Measurements from ENCODE around the gene TRRAP. TPM values are rescaled to one million over a fixed set of nuclear protein-coding genes. Genes with fewer than 3 reads are reported as not detected.

Gene TRRAP
- total RNA-seq, 1 donor from 2014 or later = 30.9 TPM

- DNase-seq (ENCODE audit: low spot score) = no peak
Observed at GRCh38 chr7:98887038-98887437, 8.7 kb downstream of the TRRAP start.

- DNase-seq (ENCODE audit: low spot score) = no peak
Observed at GRCh38 chr7:98892609-98893008, 14.3 kb downstream of the TRRAP start.

DNA sequence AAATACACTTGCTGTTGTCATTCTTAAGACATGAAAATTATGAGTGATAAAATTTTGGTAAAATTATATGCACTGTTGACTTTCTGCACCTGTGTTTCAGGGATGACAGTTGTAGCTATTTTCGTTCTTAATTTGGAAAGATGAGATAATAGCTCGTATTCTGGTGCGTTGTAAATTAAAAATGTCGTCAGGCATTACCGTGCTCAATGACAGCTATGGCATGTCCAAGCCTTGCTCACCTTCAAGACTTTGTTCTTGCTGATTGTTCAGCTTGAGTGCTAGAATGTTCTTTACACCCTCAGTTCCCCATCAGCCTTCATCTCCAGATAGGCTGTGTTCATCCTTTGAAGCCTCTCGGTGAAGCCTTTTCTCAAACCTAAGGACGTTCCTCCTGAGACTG, 21.5 kb downstream of the TRRAP start:
- DNase-seq (ENCODE audit: low spot score) = no peak

- no peak for DNase-seq (ENCODE audit: low spot score)
Observed at GRCh38 chr7:98900815-98901214, 22.5 kb downstream of the TRRAP start.

- DNase-seq (ENCODE audit: low spot score) = no peak
Observed at GRCh38 chr7:98902523-98902922, 24.2 kb downstream of the TRRAP start.

- no peak for DNase-seq (ENCODE audit: low spot score)
Observed at GRCh38 chr7:98903246-98903645, 24.9 kb downstream of the TRRAP start.

- DNase-seq (ENCODE audit: low spot score) = no peak
Observed at GRCh38 chr7:98907570-98907969, 29.2 kb downstream of the TRRAP start.

GRCh38 chr7:98908585-98908984, 30.3 kb downstream of the TRRAP start:
- no peak for DNase-seq (ENCODE audit: low spot score)

DNA sequence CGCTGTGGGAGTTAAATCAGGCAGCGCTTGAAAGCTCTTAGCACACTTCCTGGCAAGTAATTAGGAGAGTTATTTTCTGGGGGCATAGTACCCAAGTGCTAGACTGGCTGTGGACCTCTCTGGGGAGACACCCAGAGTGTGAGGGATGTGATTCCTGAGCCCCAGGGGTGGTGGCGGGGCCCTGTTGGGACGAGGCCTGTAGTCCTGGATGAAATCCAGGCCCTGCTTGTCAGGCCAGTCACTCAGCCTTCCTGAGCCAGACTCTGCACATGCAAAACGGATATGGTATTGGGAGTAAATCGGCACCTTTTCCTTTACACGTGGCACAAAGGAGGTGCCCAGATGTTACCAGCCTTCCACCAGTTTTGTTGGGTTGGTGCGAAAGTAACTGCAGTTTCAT, 31.2 kb downstream of the TRRAP start:
- DNase-seq (ENCODE audit: low spot score) = no peak

DNA sequence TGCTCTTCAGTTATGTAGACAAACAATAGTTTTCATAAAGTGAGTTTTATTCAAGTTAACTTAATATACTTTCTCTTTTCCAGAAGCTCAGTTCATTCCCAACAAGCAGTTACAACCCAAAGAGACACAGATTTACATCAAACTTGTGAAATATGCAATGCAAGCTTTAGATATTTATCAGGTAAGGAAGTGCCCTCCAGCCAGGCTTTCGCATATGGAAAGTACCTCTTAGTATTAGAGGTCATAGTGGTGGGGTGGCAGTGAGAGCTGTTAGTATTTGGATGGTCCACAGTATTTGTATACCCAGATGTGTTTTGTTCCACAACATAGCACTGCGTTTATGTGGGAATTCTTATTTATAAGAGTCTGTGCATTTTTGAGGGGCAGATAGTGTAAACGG, 32.1 kb downstream of the TRRAP start:
- DNase-seq (ENCODE audit: low spot score) = no peak

DNA sequence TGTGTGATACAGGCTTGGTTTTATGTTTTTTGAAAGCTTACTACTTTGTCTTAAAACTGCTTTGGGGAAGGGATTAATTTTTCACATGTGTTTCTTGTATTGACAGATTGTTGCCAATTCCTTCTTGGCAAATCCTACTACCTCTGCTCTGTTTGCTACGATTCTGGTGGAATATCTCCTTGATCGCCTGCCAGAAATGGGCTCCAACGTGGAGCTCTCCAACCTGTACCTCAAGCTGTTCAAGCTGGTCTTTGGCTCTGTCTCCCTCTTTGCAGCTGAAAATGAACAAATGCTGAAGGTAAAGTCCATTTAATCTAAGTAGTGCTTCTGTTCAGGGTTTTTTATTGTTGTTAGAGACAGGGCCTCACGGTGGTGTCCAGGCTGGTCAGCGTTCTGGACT, 33.6 kb downstream of the TRRAP start:
- no peak for DNase-seq (ENCODE audit: low spot score)

- DNase-seq (ENCODE audit: low spot score) = no peak
Observed at GRCh38 chr7:98913026-98913425, 34.7 kb downstream of the TRRAP start.

DNA sequence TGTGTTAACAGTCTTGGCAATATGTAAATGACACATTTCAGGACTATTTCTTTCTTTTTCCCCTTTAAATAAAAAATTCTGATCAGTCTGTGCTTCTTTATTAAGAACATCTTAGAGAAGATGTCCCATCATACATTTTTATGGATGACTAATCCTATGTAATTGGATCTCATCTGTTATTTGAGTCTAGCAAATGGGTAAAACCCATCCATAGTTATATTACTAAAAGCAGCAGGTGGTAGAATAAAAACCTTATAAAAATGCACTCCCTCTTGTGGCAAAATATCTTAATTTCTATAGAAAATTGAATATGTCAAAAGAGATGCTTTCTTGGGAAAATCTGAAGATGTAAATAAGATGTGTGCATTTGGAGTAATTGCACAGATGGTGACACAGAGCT, 35.3 kb downstream of the TRRAP start:
- DNase-seq (ENCODE audit: low spot score) = no peak

DNA sequence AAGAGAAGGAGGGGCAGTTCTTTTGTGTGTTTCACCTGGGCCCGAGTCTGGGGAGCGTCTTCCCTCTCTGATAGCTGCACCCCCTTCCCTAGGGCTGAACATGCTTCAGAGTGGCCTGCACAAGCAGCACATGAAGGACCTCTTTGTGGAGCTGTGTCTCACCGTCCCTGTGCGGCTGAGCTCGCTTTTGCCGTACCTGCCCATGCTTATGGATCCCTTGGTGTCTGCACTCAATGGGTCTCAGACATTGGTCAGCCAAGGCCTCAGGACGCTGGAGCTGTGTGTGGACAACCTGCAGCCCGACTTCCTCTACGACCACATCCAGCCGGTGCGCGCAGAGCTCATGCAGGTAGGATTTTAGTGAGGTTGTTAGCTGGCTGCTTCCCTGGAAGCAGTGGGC, 39.0 kb downstream of the TRRAP start:
- no peak for DNase-seq (ENCODE audit: low spot score)

DNA sequence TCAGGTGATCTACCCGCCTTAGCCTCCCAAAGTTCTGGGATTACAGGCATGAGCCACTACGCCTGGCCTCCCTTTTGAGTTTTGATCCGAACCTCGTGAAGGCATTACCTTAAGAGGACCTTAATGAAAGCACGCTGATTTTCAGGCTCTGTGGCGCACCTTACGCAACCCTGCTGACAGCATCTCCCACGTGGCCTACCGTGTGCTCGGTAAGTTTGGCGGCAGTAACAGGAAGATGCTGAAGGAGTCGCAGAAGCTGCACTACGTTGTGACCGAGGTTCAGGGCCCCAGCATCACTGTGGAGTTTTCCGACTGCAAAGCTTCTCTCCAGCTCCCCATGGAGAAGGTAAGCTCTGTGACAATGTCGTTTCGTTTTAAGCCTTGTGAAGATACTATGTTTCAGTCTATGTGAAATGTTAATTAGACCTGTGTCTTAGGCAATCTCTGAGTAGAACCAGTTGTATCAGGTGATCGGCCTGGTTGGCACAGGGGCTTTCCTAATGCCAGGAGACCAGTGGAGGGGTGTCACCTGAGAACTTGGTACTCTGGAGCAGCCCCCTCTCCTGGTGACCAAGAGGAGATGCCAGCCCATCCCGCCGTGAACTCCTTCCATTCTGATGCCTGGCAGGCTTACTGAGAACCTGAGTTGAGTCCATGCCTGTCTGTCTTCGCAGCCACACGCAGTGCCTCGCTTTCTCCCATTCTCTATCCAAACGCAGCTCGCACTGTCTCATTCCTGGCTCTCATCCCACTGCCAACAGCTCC, 43.5 kb downstream of the TRRAP start:
- no peak for DNase-seq (ENCODE audit: low spot score)

DNA sequence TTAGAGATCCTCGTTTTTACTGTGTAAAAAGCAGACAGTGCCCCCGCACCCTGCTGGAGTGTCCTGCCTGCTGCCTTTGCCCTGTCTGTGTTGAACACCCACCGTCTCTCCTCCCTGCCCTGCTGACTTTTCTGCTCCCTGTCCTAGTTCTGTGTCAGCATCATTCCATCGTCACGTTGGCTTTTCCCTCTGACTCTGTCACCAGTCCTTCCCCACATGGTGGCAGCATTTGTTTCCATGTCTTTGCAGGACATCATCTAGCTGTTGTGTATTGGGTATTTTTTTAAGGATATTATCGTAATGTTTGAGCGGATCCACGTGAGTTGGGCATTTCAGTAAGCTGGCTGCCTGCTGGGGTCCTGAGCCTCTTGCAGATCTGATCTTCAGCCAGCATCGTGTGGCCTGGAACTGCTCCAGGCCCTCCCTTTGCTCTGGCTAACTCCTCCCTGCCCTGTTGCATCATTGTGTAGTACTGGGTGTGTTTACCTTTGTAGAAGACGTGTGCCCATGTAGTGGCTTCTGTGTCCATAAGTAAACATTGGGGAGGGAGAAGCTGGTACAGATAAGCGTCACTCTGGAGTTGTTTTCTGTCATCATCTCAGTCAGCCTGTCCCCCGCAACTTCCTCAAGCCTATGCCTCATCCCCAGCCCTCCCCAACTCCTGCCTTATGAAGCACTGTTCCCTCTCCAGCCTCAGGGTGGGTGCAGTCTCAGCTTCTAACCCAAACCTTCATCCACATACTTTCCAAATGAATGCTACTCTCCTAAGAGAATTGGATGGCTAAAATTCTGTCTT, 44.3 kb downstream of the TRRAP start:
- DNase-seq (ENCODE audit: low spot score) = no peak

DNA sequence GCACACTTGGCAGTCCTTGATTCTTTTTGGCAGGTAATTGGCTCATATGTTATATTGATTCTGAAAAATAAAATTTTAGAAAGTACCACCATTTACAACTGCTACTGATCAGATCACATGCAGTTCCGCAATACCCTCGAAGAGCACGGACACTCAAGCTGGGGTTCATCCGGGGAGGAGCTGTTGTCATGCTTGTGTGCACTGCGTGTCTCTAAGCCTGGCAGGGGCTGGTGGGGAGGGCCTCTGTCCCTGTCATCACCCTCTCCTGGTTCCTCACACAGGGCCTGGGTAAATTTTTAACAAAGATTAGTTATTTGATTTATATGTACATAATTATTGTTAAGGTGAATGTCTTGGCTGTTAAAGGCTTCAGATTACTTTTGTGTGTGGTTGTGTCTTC, 45.2 kb downstream of the TRRAP start:
- no peak for DNase-seq (ENCODE audit: low spot score)

DNA sequence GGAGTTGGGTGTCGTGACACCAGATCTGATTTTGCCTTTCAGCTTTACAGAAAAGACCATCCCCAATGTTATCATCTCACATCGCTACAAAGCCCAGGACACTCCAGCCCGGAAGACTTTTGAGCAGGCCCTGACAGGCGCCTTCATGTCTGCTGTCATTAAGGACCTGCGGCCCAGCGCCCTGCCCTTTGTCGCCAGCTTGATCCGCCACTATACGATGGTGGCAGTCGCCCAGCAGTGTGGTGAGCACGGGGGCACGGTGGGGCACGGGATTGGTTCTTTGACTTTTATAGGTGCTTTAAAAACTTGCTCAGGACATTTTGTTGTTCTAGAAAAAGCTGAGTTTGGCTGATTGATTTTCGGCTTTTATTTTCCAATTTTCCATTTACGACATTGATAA, 48.8 kb downstream of the TRRAP start:
- DNase-seq (ENCODE audit: low spot score) = no peak

GRCh38 chr7:98930464-98930863, 52.1 kb downstream of the TRRAP start:
- peak; percentile 76 for DNase-seq (ENCODE audit: low spot score)

GRCh38 chr7:98930921-98931320, 52.6 kb downstream of the TRRAP start:
- no peak for DNase-seq (ENCODE audit: low spot score)

DNA sequence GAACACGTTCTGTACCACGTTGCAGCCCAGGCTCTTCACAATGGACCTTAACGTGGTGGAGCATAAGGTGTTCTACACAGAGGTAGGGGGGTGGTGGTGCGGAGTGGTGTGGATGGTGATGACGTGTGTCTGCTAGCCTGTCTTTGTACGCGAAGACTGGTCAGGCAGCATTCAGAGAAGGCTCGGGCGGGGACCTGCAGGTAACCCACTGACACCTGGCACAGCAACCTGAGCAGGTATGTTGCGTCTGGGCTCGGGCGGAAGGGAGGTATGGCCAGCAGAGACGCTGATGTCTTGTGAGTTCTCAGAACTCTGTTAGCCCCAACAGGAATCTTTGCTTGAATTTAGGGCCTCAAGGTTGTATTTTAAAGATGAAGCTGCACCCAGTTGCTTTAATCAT, 55.0 kb downstream of the TRRAP start:
- DNase-seq (ENCODE audit: low spot score) = peak; percentile 86

DNA sequence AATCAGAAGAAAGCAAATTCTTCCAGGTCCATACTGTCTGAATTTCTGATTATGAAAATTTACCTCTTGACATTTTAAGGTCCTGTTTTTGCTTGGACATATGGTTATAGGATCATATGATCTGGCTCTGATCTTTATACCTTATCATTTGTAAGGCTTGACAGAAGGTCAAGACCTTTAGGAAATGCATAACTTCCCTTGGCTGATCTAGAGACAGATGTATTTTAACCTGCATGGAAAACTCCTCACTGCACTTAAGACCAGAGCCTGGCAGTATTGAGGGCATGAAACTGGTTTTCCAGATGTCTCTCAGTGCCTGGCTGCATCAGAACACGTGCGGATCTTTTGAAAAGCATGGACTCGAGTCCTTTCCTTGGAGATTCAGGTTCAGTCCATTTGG, 55.9 kb downstream of the TRRAP start:
- peak; percentile 5 for DNase-seq (ENCODE audit: low spot score)

- no peak for DNase-seq (ENCODE audit: low spot score)
Observed at GRCh38 chr7:98935811-98936210, 57.5 kb downstream of the TRRAP start.

Data from mesenteric fat pad (tissue), 1 donor.